Measurements from ENCODE around the gene SMYD2.
A peak's percentile ranks its signal among the peaks of the same experiment; 100 is the strongest.

Gene SMYD2

DNA sequence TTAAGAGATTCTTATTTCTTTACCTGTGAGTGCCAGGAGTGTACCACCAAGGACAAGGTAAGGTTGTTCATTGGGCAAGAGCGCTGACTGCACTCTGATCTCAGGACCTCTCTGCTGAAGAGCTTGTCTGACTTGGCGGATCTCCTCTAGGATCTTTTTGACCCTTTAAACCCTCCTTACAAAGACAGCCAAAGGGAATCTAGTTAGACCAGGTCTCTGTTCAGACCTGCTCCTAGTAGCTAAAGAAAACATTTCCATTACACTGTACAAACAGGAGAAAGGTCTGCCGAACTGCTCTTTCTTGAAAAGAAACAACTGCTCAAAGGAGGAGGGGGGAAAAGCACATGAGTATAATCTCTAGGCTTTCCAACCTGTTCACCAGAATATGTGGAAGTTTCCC is 49.3 kb downstream of the SMYD2 start:
- no peak for DNase-seq

DNA sequence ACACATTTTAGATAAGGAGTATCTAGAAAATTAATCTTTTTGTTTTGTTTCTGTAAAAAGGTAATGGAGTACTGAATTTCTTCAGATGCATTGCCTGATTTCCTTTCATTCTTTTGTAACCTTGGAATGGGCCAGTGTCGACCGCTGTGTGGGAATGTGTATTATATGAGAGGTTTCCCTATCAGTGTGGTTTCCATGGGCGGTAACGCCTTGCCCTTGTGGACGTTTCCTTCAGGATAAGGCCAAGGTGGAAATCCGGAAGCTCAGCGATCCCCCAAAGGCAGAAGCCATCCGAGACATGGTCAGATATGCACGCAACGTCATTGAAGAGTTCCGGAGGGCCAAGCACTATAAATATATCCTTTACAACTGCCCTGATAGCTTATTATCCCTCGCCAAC is 49.8 kb downstream of the SMYD2 start:
- DNase-seq, result no peak

DNA sequence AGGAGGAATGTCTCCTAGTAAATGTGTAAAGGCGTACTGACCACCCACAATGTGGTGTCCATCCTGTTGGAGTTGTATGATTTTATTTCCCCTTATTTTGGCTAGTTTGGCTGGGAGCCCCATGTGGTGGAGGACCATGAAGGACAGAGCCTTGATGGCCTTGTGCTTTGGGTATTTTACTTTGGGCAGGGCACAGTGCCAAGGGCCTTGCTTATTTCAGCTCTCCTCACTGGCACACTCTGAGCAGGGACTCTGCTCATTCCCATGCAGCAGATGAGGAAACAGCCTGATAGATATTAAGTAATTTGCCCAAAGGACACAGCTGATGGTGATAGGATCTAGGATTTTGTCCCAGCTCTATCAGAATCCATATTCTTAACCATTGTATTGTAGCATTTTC is 50.2 kb downstream of the SMYD2 start:
- DNase-seq, result no peak

DNA sequence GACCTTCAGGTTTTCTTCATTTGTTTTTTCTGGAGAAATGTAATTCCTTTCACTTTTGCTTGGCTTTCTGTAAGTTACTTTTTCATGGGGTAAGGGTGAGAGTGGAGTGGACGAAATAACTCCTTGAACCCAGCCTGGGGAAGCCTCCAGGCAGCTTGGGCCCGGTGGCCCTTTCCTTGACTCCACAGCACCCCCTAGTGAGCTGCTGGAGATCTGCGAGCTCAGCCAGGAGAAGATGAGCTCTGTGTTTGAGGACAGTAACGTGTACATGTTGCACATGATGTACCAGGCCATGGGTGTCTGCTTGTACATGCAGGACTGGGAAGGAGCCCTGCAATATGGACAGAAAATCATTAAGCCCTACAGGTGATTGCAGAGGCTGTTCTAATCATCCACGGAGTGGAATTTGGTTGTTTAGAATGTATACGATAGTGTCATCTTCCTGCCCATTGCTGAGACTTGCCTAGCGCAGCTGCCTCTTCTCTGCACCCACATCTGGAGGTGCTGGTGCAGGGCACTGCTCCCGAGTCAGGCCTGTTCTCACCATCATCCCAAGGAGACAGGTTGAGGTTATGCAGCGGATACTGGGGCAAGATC is 51.0 kb downstream of the SMYD2 start:
- DNase-seq, result peak; percentile 51

DNA sequence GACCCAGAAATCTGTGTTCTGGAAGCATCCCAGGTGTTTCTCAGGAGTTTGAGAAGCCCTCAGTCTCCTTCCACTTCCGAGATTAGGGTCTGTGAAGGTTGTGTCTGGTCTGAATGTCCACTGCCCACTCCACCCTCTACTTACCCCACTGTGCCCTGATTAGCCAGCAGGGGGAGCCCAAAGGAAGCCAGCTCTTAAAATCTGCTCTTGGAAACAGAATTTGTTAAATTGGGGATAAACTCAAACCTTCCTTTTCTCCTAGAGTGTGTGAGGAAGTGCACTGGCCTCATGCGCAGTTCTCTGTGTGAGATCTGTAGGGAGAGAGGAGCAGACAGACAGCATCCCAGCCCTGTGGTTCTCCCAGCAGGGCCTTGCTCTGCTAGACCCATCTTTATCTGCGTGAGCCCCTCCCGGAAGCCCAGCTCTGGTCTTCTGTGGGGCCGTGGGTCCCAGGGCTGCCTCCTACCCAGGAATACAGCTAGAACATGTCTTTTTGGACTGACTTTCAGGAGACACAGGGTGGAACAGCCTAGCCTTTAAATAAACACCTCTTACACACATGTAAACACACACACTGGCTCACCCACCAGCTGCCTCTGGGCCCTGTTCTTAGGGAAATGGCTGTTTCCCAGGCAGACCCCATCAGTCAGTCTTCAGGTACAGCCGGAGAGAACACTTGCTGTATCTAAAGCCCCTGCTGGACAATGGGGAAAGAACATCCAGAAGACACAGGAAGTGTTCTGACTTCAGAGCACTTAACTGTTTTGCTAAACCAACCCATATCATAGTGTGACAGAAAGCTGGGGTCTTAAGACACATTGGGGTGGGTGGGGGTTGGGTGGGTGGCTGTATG is 52.2 kb downstream of the SMYD2 start:
- peak; percentile 41 for DNase-seq

DNA sequence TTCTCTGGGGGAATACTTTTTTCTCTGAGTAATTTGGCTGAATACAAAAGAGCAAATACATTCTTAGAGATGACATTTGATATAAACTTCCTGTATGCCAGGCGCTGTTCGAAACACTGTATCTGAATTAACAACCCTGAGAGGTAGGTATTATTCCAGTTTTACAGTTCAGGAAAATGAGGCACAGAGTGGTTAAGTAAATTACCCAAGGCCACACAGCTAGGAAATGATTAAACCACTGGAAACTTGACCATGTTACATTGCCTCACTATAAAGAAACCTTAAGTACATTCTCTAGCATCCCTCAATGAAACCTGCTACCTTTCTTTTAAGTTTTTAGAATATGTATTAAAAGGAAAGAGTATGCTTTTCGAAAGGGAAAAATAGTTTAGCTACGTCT is 54.6 kb downstream of the SMYD2 start:
- no peak for DNase-seq

DNA sequence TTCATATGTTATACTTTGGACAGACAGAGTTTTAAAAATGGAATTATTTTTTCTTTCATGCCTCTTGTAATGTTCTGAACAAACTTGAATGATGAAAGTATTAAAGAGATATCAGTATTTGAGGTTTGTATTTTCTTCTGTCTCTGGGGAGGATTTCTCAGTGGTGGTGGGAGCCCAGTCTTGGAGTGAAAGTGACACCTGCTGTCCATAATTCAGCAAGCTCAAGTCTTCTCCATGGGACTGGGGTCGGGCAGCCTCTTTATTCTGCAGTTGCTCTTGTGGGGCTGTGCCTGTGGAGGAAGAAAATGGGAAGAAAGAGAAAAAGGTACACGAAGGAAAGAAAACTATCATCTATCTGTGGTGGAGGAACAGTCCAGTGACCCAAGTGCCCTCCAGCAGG is 56.1 kb downstream of the SMYD2 start:
- no peak for DNase-seq

DNA sequence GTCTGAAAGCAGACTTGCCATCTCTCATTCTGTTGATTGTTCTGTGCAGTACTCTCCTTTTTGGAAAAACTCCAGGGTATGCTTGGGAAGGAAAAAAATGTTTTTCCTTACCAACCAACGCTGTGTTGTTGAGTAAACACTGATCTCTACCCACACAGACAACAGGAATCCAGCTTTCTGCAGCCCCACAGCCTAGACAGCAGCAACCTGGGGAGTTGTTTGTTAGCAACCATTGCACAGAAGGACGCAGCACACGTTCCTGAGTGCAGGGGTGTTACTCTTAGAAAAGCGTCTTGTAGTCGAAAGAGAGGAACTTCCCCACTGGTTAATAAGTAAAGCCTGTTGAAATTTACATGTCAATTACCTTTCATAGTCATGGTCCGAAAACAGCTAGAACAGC is 56.6 kb downstream of the SMYD2 start:
- DNase-seq, result no peak

DNA sequence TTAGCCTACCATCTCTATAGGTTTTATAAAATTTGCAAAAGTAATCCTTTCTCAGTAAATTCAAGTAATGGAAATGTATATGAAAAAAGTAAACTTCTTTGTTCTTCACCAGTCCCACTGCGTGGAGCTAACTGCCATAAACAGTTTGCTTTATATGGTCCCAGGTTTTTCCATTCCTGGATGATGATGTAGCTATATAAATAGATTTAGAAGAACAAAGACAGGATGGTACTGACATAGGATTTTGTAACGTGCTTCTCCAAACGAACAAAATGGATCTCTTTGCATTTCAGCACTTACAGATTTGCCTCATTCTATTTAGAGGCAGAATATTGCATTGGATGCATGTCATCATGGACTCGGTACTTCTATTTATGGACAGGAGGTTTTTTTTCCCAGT is 57.3 kb downstream of the SMYD2 start:
- no peak for DNase-seq

DNA sequence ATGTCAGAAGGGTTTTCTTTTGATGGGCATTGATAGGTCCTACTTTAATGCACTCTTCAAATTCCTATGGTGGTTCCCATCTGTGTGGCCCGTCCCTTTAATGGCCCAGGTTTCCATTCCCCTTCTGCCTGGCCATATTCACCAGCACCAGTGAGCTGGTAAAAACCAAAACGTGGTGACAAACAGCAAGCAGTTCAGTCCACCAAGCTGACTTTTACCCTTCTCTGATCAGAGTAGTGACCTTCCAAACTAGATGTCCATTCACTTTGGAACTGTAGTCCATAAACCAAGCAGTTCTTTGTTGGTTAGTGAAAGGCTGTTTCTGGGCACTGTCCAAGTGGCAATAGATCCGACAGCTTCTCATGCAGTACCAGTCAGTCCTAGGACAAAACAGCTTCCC is 60.5 kb downstream of the SMYD2 start:
- no peak for DNase-seq

DNA sequence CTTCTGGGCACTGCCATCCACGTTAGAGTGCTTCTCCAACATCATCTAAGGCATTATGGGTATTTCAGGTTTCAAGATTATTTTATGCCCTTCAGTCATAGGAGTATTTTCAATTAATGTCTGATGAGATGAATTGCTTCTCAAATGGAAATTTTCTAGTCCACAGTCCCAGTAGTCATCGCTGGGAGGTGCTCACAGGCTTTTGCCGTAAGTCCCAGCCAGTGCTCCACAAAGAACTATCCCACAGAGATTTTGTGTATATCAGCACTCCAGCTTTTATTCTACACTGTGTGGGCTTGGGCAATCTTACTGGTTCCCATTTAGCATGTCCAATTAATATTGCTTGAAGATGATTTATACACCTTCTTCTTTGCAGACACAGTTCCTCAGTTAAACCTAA is 61.0 kb downstream of the SMYD2 start:
- DNase-seq, result no peak

DNA sequence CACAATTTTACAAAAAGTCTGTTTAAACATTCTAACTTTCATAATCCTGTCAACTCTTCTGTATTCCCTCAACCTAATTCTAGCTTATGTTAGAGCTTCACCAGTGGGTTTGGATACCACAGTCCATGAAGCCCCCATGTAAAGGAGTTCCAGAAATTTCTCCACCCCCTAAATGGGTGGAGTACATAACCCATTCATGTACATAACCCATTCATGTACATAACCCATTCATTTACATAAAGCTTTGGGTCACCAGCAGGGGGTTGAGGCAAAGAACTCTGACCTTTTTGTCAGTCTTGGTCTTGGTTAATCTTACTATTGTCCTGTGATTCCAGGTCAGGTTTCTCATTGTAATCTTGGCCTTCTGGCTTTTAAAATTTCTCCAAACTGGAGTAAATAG is 61.6 kb downstream of the SMYD2 start:
- DNase-seq, result no peak

DNA sequence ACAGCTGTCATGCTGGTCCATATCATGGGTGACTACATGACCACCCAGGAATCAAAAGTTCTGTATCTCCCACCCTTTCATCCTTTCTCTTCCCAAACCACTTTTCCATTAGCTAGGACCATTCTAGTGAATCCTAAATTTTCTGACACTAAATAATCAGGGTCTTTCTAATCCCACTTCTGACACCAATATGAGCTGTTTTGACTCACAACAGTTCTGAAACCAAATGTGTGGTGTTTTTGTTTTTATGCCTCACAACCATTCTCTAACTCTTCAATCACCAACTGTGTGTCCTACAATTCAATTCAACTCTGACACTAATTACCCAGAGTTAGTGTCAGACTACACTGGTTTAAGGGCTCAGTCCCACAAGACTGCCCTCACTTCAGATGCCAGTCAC is 63.9 kb downstream of the SMYD2 start:
- DNase-seq, result no peak

DNA sequence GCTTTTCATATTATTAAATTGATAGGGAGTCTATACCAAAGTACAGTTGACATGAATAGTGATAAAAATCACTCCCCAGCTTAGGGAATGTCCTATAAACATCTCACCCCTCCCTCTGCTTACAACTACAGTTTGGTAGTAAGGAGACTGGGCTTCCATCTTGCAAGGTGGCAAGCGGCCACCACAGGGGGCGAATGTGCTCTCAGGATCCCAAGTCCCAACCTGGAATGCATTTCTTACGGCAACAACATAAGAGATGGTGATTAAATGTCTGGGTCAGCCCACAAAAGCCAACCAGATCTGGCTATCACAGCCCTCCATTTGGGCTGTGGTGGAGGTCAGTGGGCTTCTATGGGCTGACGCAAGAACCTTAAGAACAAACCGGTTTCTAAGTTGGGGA is 68.0 kb downstream of the SMYD2 start:
- DNase-seq, result no peak

DNA sequence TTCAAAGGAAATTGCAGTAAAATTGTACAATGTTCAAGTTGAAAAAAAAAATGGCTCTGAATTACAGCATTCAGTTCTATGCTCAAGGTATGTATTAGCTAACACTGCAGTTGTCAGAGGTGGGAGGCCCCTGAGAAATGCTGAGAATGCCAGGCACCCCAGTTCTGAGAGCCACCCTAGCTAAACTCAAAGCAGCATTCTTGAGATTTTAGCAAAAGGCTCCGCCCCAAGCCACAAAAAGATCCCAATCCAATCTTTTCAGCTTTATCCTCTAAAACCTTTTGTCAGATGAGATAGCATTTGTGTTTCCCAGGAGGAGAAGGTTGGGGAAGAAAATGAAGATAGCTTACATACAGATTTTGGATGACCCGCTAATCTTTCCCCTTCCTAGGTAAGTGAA is 68.8 kb downstream of the SMYD2 start:
- no peak for DNase-seq

DNA sequence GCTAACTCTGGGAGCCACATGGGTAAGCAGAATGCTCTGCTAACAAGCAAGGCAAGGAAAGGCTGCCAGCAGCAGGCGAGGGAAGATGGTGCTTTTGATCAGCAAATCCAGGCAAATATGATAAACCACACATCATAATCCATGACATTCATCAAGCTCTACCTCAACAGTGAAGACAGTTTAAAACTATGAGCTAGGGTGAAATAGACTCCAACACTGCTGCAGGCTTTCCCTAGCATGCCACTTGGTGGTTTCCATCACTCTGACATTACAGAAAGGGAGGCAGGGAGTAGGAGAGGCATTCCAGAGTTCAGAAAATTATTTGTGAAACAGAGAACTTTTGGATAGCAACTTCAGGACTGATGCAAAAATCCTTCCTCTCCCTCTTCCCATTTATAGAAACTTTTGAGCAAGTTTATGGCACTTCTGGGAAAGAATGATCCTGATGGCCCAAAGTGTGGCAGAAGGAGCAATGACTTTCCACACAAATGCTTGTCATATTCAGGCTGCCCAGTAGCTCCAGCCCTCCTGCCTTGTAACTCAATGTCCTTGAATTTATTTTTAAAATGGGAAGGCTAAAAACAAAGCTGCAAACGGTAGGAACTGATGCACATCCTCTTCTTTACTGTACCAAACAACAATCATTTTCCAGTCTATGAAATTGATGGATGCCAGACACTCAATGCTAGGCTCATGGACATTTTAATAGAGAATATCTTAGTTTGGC is 70.8 kb downstream of the SMYD2 start:
- DNase-seq, result no peak

DNA sequence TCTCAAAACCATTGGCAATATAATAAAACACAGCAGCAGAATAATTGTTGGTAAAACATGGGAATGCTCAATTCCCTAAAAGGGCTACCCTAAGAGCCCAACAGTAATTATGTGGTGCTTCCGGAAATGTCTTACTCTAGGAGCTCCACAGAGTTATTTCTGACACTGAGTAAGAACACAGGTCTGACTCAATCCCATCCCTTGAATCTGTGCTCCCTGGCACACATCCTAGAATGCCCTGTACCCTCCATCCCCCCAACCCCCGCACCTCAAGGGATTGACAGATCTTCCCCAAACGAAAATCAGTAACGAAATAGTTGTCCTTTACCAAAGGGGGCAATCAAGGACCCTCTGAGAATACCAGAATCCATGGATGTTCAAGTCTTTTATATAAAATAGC is 71.9 kb downstream of the SMYD2 start:
- DNase-seq, result no peak

DNA sequence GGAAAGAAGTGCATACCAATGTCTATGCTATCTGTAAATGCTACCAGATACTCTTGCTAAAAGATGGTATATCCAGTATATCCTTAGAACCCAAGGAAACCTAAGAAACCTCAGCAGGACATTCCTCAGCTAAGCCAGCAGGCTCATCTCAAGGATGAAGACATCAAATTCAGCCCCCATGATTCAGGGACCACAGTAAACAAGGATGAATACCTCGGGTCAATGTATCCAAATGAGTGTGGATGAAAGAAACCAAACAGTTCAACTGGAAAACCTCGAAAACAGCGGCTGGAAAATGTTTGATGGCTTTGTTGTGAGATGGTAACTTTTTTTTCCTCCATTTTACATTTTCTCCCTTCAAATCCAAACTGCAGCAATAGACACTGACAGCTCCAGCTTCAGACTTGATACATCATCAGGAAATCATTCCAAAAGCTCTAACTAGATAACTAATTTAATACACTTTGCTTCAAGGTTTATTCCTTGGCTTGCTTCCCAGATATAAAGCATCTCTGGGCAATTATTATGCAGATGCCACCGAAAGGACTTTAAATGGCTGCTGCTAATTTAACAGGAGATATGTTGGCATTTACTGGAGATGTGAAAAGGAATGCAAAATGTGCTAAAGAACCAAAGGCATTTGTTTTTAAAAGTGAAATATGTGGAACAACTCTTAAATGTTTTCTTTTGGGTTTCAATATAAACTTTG is 73.6 kb downstream of the SMYD2 start:
- no peak for DNase-seq

DNA sequence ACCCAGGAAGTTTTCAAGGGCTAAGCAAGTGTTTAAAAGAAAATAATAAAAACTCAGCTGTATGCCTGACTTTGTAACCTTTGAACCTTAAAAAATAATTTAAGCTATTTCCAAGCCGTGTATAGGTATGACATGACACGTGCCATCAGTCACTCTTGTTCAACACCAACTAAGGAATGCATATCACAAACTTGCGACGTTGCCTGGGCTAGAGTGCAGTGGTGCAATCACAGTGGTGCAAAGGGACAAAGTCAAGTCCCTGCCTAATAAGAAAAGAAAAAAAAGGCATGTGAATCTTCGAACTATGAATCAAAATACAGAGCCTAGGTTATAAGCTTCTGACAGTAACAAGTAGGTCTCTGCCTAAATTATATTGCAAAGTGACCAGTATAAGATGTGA is 79.2 kb downstream of the SMYD2 start:
- no peak for DNase-seq

DNA sequence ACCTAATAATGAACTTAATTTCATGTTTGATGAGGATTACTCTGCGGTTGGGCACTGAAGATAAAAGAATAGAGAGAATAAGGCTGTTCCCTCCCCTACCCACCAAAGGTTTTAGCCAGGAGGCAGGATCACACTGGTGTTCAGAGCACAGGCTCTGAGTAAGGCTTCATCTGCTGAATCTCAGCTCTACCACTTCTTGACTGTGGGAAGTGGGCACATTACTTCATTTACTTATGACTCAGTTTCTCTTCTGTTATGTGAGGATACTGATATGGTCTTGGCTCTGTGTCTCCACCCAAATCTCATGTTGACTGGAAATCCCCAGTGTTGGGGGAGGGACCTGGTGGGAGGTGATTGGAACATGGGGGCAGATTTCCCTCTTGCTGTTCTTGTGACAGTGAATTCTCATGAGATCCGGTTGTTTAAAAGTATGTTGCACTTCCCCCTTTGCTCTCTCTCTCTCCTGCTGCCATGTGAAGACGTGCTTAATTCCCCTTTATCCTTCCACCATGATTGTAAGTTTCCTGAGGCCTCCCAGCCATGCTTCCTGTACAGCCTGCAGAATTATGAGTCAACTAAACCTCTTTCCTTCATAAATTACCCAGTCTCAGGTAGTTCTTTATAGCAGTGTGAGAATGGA is 79.7 kb downstream of the SMYD2 start:
- DNase-seq, result no peak

DNA sequence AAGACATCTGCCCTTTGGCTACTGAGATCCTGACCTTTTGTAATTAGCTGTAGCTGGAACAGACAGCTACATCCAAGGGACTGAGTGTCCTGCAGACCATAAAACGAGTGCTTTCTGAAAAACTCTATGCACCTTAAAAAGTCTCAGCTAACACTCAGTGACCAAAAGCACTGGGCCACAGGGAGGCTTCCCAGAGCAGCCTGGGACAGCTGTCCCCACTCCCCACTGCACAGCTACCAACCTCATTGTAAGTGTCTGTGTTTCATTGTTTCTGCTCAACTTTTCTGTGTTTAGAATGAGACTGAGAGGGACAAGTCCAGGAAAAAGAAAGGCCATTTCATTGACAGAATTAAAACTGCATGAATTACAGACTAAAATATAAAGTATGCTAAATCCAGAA is 80.7 kb downstream of the SMYD2 start:
- DNase-seq, result no peak

DNA sequence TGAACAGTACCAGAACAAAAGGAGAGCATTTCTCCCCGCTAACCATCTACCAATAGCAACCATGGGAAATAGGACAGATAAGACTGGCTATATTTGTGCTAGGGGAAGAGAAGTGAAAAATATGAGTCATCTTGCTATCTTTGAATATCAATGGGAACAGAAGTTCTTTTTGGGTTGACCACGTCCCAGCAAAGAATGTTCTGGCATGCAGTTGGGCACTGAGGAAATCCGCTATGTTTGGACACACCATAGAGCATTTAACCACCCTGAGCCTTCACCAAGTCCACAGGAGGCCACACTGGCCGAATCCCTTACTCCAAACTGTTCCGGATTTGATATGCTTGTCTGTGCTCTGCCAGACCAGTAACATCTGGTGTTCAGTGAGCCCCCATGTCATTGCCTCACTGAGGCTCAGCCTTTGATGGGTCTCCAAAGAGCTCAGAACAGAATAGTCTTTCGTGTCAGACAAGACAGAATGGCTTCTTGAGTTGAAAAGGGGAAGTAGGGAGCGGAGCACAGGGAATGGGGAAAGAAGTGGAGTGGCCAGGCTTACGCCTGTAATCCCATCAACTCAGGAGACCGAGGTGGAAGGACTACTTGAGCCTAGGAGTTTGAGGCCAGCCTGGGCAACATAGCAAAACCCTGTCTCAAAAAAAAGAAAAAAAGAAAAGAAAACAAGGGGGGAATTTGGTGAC is 81.4 kb downstream of the SMYD2 start:
- DNase-seq, result no peak
